ENCODE results near the gene SDK2. TPM values are rescaled to one million over a fixed set of nuclear protein-coding genes. Genes with fewer than 3 reads are reported as not detected.

Gene SDK2
- total and polyA plus RNA-seq, 2 experiments from 2014 or later = 0.74 to 5.1 TPM

GRCh38 chr17:73528679-73529078 is 115.6 kb downstream of the SDK2 start:
- H2AFZ ChIP-seq = no peak overlapping the region
- no peak overlapping the region for H3K4me2 ChIP-seq
- H3K79me2 ChIP-seq (replicated peaks; ENCODE audit: insufficient read depth) = no peaks in the 10 kb centered on the region
- Mint-ChIP-seq H3K27me3 (ENCODE audit: insufficient read depth, low read depth, poor library complexity) (peaks cover 8% of the 10 kb centered on the region), H3K4me3 (no peak overlapping the region), H3K9me3 (no peaks in the 10 kb centered on the region), H3K36me3 (ENCODE audit: low read depth) (no peaks in the 10 kb centered on the region), H3K27ac (no peak overlapping the region), H3K4me1 (peaks cover 5% of the 10 kb centered on the region; the same call in 2 of the 3 replicates)
- no peaks in the 10 kb centered on the region for H3K9me2 ChIP-seq (ENCODE audit: insufficient read depth)
- no peak for TF ChIP-seq ZNF331 (CRISPR knock-in tag; IDR thresholded peaks at IDR 0.05; ENCODE audit: low read depth)
- no peak for TF ChIP-seq ZNF114 (CRISPR knock-in tag; IDR thresholded peaks at IDR 0.05)
- TF ChIP-seq, protein P1, sequence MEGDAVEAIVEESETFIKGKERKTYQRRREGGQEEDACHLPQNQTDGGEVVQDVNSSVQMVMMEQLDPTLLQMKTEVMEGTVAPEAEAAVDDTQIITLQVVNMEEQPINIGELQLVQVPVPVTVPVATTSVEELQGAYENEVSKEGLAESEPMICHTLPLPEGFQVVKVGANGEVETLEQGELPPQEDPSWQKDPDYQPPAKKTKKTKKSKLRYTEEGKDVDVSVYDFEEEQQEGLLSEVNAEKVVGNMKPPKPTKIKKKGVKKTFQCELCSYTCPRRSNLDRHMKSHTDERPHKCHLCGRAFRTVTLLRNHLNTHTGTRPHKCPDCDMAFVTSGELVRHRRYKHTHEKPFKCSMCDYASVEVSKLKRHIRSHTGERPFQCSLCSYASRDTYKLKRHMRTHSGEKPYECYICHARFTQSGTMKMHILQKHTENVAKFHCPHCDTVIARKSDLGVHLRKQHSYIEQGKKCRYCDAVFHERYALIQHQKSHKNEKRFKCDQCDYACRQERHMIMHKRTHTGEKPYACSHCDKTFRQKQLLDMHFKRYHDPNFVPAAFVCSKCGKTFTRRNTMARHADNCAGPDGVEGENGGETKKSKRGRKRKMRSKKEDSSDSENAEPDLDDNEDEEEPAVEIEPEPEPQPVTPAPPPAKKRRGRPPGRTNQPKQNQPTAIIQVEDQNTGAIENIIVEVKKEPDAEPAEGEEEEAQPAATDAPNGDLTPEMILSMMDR (conservative IDR thresholded peaks at IDR 0.05; ENCODE audit: low read depth in 2 of 2) = no peak
- TF ChIP-seq NANOG (IDR thresholded peaks at IDR 0.05; ENCODE audit: borderline replicate concordance) = no peak
- no peak for TF ChIP-seq POLR2AphosphoS5 (IDR thresholded peaks at IDR 0.05; ENCODE audit: low read depth)
- TF ChIP-seq JUNB (IDR thresholded peaks at IDR 0.05; ENCODE audit: unreplicated experiment) = no peak
- no peak for TF ChIP-seq ETS1 (IDR thresholded peaks at IDR 0.05)
- TF ChIP-seq REST (IDR thresholded peaks at IDR 0.05; ENCODE audit: unreplicated experiment) = no peak
- TF ChIP-seq CREB1 (CRISPR knock-in tag; IDR thresholded peaks at IDR 0.05; ENCODE audit: low read depth) = no peak
- TF ChIP-seq, protein P2, sequence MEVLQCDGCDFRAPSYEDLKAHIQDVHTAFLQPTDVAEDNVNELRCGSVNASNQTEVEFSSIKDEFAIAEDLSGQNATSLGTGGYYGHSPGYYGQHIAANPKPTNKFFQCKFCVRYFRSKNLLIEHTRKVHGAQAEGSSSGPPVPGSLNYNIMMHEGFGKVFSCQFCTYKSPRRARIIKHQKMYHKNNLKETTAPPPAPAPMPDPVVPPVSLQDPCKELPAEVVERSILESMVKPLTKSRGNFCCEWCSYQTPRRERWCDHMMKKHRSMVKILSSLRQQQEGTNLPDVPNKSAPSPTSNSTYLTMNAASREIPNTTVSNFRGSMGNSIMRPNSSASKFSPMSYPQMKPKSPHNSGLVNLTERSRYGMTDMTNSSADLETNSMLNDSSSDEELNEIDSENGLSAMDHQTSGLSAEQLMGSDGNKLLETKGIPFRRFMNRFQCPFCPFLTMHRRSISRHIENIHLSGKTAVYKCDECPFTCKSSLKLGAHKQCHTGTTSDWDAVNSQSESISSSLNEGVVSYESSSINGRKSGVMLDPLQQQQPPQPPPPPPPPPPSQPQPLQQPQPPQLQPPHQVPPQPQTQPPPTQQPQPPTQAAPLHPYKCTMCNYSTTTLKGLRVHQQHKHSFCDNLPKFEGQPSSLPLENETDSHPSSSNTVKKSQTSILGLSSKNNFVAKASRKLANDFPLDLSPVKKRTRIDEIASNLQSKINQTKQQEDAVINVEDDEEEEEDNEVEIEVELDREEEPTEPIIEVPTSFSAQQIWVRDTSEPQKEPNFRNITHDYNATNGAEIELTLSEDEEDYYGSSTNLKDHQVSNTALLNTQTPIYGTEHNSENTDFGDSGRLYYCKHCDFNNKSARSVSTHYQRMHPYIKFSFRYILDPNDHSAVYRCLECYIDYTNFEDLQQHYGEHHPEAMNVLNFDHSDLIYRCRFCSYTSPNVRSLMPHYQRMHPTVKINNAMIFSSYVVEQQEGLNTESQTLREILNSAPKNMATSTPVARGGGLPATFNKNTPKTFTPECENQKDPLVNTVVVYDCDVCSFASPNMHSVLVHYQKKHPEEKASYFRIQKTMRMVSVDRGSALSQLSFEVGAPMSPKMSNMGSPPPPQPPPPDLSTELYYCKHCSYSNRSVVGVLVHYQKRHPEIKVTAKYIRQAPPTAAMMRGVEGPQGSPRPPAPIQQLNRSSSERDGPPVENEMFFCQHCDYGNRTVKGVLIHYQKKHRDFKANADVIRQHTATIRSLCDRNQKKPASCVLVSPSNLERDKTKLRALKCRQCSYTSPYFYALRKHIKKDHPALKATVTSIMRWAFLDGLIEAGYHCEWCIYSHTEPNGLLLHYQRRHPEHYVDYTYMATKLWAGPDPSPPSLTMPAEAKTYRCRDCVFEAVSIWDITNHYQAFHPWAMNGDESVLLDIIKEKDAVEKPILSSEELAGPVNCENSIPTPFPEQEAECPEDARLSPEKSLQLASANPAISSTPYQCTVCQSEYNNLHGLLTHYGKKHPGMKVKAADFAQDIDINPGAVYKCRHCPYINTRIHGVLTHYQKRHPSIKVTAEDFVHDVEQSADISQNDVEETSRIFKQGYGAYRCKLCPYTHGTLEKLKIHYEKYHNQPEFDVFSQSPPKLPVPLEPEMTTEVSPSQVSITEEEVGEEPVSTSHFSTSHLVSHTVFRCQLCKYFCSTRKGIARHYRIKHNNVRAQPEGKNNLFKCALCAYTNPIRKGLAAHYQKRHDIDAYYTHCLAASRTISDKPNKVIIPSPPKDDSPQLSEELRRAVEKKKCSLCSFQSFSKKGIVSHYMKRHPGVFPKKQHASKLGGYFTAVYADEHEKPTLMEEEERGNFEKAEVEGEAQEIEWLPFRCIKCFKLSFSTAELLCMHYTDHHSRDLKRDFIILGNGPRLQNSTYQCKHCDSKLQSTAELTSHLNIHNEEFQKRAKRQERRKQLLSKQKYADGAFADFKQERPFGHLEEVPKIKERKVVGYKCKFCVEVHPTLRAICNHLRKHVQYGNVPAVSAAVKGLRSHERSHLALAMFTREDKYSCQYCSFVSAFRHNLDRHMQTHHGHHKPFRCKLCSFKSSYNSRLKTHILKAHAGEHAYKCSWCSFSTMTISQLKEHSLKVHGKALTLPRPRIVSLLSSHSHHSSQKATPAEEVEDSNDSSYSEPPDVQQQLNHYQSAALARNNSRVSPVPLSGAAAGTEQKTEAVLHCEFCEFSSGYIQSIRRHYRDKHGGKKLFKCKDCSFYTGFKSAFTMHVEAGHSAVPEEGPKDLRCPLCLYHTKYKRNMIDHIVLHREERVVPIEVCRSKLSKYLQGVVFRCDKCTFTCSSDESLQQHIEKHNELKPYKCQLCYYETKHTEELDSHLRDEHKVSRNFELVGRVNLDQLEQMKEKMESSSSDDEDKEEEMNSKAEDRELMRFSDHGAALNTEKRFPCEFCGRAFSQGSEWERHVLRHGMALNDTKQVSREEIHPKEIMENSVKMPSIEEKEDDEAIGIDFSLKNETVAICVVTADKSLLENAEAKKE (CRISPR knock-in tag; IDR thresholded peaks at IDR 0.05) = no peak
- TF ChIP-seq STAT1 (IDR thresholded peaks at IDR 0.05; ENCODE audit: unreplicated experiment) = no peak
- TF ChIP-seq EZH2 (IDR thresholded peaks at IDR 0.05; ENCODE audit: low read depth, unreplicated experiment) = no peak
- no peak for TF ChIP-seq EZH2phosphoT487 (IDR thresholded peaks at IDR 0.05; ENCODE audit: unreplicated experiment)
- H3K27me3 ChIP-seq (ENCODE audit: insufficient read depth) = no peaks in the 10 kb centered on the region
- no peak for DNase-seq (ENCODE audit: low spot score)
- H3F3A ChIP-seq (replicated peaks; ENCODE audit: low read depth) = no peaks in the 10 kb centered on the region
- H3K36me3 ChIP-seq (ENCODE audit: insufficient read depth) = no peaks in the 10 kb centered on the region
- H3K4me3 ChIP-seq = no peak overlapping the region
- H3K4me1 ChIP-seq (ENCODE audit: insufficient read depth) = peaks cover under 1% of the 10 kb centered on the region; the same call in 1 of the 2 replicates
- no peak overlapping the region for H3K27ac ChIP-seq (ENCODE audit: low read depth)
- no peaks in the 10 kb centered on the region for H4K20me1 ChIP-seq (replicated peaks; ENCODE audit: insufficient read depth)
- no peak for ATAC-seq
